Right lobe of liver (tissue), 6 donors: Measurements from ENCODE around the gene PTPRD. TPM values are rescaled to one million over a fixed set of nuclear protein-coding genes. Genes with fewer than 3 reads are reported as not detected.

Experiments used
- ATAC-seq, 4 donors: fragments of 200-7000 bp; cut with Tn5 transposase; one replicate each; pipeline ENCODE4 v1.9.1; 2020; ENCODE audit warnings: mild to moderate bottlenecking in 4 of 4, moderate library complexity in 4 of 4
- DNase-seq, 3 donors: peaks; one replicate each; pipeline ENCODE4 v3.0.0-alpha.2; 2020
- H3K27ac ChIP-seq, 3 donors: fragments of 200-600 bp; one replicate each; pipeline ENCODE4 v1.8.0; 2022
- H3K27me3 ChIP-seq, 2 donors: fragments of 200-600 bp; one replicate each; pipeline ENCODE4 v1.8.0; 2022
- H3K36me3 ChIP-seq, 4 donors: fragments of 200-600 bp; sonication (generic) in 1 of 4; one replicate each; pipeline versions ENCODE4 v1.5.1 to v1.8.0; 2017 to 2022; ENCODE audit warnings: control low read depth in 1 of 4
- H3K4me1 ChIP-seq, 4 donors: fragments of 200-600 bp; sonication (generic) in 1 of 4; one replicate each; pipeline versions ENCODE4 v1.5.1 to v1.8.0; 2017 to 2022; ENCODE audit warnings: control low read depth in 1 of 4
- H3K4me3 ChIP-seq, 3 donors: fragments of 200-600 bp; one replicate each; pipeline ENCODE4 v1.8.0; 2022
- H3K9me3 ChIP-seq, 4 donors: fragments of 200-600 bp; sonication (generic) in 1 of 4; one replicate each; pipeline versions ENCODE4 v1.5.1 to v1.8.0; 2017 to 2022; ENCODE audit warnings: control low read depth in 1 of 4
- CTCF ChIP-seq, 4 donors: fragments of 200-600 bp in 3 of 4; fragments of 450-650 bp in 1 of 4; IDR thresholded peaks; one replicate each; pipeline versions ENCODE4 v1.5.1 to v1.8.0; 2016 to 2022; ENCODE audit warnings: antibody characterized with exemption in 4 of 4, mild to moderate bottlenecking in 2 of 4
- POLR2A ChIP-seq: fragments of 450-650 bp; IDR thresholded peaks from one replicate; pipeline ENCODE4 v1.6.1; 2017; ENCODE audit warnings: antibody characterized with exemption, mild to moderate bottlenecking
- WGBS: methylation state at CpG from one replicate; pipeline ENCODE4 v1.1.6; 2018; ENCODE audit warnings: low coverage, low lambda C conversion rate; ENCODE audit not compliant: insufficient coverage; ENCODE audit errors: missing lambda C conversion rate; 5-methylcytosine and 5-hydroxymethylcytosine counted together
- intact Hi-C, 2 donors: fragments of 100-400 bp; cut with DNase I; formaldehyde crosslinking; loops; one replicate each; pipeline versions ENCODE4 v1.11.2 to v1.14.1; 2022
- total RNA-seq, 6 experiments: library from RNA; depleted of rRNA in 2 of 6; stranded (reverse); fragments of >200 nt in 2 of 6; fragmentation: NEBNext Ultra II Directional in 3 of 6; extraction: Animal tissue kit (Norgen Biotek cat#: 25700) in 3 of 6; gene quantifications; one replicate each; pipeline versions ENCODE4 v1.1.0 to v1.2.4, GENCODE V29; 2016 to 2023
- donor health status: DM: no; HTN: yes; CAD: no.
- donor health status: DM: no; HTN: no; CAD: no.
- donor health status: DM: no; HTN: no; CAD: no.
- donor health status: DM: no; HTN: yes; CAD: no.
- donor health status: DM: no; HTN: yes; CAD: no.

PTPRD gene
- total RNA-seq, 6 experiments from 2014 or later, result 5.4 to 29.8 (median 13.9) TPM

- Histone ChIP-seq H3K36me3 (no peaks in the 10 kb centered on the region), H3K27me3 (no peaks in the 10 kb centered on the region), H3K9me3 (no peaks in the 10 kb centered on the region), H3K4me3 (no peak overlapping the region), H3K4me1 (no peaks in the 10 kb centered on the region), H3K27ac (no peak overlapping the region)
- ATAC-seq (no peak), DNase-seq (no peak)
- 60% methylated on average over 4 of the region's 4 CpGs for WGBS
- TF ChIP-seq CTCF (IDR thresholded peaks at IDR 0.05) (no peak), POLR2A (no peak)
- intact Hi-C loops, result no loop called here
These were observed 2262.9 kb downstream of the PTPRD start for GRCh38 chr9:8349901-8350300.

GRCh38 chr9:8349376-8349775 lies 2263.4 kb downstream of the PTPRD start:
- Histone ChIP-seq H3K27ac (no peak overlapping the region), H3K27me3 (no peaks in the 10 kb centered on the region), H3K4me1 (no peaks in the 10 kb centered on the region), H3K4me3 (no peak overlapping the region), H3K36me3 (no peaks in the 10 kb centered on the region), H3K9me3 (no peaks in the 10 kb centered on the region)
- WGBS, result 48% methylated on average over 2 of the region's 2 CpGs
- ATAC-seq (no peak), DNase-seq (no peak)
- no peak for TF ChIP-seq CTCF (IDR thresholded peaks at IDR 0.05)
- no peak for TF ChIP-seq POLR2A
- intact Hi-C loops, result no loop called here

DNA sequence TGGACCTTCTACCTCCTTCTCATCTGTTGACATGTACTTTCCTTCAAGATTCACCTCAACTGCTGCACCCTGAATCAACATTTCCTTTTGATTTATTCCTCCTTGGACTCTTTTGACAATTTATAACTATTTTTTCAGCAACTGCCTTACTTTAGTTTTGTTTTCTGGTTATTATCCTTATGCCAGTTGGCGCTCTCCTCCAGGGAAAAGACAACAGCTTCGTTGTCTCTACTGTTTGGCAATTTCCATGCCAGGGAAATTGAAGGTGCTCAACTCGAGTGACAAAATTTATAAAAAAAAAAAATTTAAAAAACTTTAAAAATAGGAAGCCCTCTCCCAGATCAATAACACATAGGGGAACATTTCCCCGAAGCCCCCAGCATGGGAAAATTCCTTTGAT lies 2264.0 kb downstream of the PTPRD start:
- 77% methylated on average over 4 of the region's 4 CpGs for WGBS

DNA sequence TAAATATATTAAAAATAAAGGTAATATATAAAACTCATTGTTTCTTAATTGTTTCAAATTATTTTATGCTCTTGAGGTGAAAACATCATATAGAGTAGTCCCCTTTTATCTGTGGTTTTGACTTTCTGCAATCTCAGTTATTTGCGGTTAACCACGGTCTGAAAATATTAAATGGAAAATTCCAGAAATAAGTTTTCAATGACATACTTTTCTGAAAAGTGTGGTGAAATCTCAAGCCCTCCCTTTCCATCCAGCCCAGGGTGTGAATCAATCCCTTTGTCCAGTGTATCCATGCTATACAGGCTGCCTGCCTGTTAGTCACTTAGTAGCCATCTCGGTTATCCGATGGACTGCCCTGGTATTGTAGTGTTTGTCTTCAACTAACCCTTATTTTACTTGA lies 2266.5 kb downstream of the PTPRD start:
- Histone ChIP-seq H3K27me3 (no peaks in the 10 kb centered on the region), H3K27ac (no peak overlapping the region), H3K9me3 (no peaks in the 10 kb centered on the region), H3K4me1 (no peaks in the 10 kb centered on the region), H3K4me3 (no peak overlapping the region), H3K36me3 (no peaks in the 10 kb centered on the region)
- DNase-seq (no peak), ATAC-seq (no peak)
- intact Hi-C loops, result no loop called here
- TF ChIP-seq CTCF (IDR thresholded peaks at IDR 0.05) (no peak), POLR2A (no peak)
- 86% methylated on average over 4 of the region's 4 CpGs for WGBS

More for the DNA sequence above, 2264.0 kb downstream of the PTPRD start:
- Histone ChIP-seq H3K27ac (no peak overlapping the region), H3K4me3 (no peak overlapping the region), H3K27me3 (no peaks in the 10 kb centered on the region), H3K4me1 (no peaks in the 10 kb centered on the region), H3K36me3 (no peaks in the 10 kb centered on the region), H3K9me3 (no peaks in the 10 kb centered on the region)
- ATAC-seq (no peak), DNase-seq (no peak)
- intact Hi-C loops, result no loop called here
- TF ChIP-seq CTCF (IDR thresholded peaks at IDR 0.05), result no peak
- TF ChIP-seq POLR2A, result no peak
